ENCODE results near the gene AGBL2.
"Not testable (repeated sequence)": the region's sequence is repeated elsewhere in the genome, so short reads cannot be mapped to it uniquely, and the experiment has no call there.

AGBL2 gene

GRCh38 chr11:47641600-47642098, 73.5 kb downstream of the AGBL2 start:
- intact Hi-C loops (cut with DNase I) = loop anchor here (2.0 to 10.0 kb wide), 3 partner anchors 64 to 203 kb away; partner anchors contain the start of genes KBTBD4, NDUFS3 and NUP160
- peak in 7 of 10 donors; percentile 14 to 90 (median 37) for DNase-seq

DNA sequence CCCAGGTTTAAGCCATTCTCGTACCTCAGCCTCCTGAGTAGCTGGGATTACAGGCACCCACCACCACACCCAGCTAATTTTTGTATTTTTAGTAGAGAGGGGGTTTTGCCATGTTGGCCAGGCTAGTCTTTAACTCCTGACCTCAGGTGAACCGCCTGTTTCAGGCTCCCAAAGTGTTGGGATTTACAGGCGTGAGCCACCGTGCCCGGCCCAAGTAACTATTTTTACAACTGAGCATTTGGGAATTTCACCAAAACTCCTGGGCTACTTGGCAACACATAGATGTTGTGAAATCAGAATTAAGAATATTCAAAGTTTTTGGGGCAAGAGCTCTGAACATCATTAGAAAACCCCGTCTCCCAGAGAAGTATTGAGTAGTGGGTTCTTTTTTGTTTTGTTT, 74.7 kb downstream of the AGBL2 start:
- DNase-seq = not testable (repeated sequence)
- intact Hi-C loops (cut with DNase I) = loop anchor here (5.0 to 10.0 kb wide), 2 partner anchors 63 to 204 kb away; partner anchors contain the start of genes KBTBD4, NDUFS3 and NUP160

GRCh38 chr11:47636331-47636730, 78.8 kb downstream of the AGBL2 start:
- intact Hi-C loops (cut with DNase I); DNase-seq: not testable (repeated sequence)

- intact Hi-C loops (cut with DNase I) = no loop called here
- no peak for DNase-seq
These were observed 83.7 kb downstream of the AGBL2 start for GRCh38 chr11:47631473-47631872.

DNA sequence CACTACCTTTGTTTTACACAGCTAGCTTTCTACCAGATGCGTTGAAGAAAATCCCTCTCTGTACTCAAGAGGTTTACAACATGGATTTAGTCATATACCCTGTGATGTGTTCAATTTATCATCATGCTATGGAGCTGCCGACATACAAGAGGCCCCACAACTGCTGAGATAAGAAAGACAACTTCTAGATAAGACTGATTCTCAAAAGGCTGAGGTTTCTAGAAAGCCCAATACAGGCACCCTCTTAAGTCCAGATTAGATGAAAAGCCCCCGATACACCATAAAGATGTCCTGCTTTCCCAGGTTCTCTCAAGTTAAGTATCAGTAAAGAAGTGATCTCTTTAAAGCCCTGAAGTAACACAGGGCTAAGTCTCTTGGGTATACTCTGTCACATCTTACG, 87.1 kb downstream of the AGBL2 start:
- DNase-seq = no peak
- intact Hi-C loops (cut with DNase I) = no loop called here

GRCh38 chr11:47626234-47626633, 88.9 kb downstream of the AGBL2 start:
- intact Hi-C loops (cut with DNase I) = no loop called here
- no peak for DNase-seq

DNA sequence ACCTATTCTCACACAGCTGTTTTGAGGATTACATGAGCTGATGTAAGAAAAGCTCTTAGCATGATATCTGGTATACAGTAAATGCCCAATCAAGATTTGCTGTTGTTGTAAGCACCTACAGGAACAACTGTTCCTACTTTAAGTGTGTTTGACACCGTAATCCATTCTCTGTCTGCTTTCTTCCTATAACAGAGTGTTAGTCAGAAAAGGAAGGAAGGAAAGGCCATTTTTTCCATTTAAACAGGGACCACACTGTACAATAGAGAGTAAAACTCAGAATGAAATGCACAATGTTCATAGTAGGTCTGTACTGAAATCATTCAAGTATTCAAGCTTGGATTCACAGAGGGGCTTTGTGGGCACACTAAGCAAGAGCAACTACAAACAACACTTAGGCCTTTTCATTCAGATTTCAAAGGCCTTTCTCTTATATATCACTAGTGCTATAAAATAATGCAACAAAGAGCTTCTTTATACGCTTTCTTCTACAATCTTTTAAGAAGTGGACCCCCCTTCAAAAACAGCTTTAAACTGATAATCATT, 94.3 kb downstream of the AGBL2 start:
- no peak for DNase-seq
- intact Hi-C loops (cut with DNase I) = no loop called here

- intact Hi-C loops (cut with DNase I) = no loop called here
- no peak for DNase-seq
These were observed 97.8 kb downstream of the AGBL2 start for GRCh38 chr11:47617417-47617809.

GRCh38 chr11:47616726-47617416, 98.3 kb downstream of the AGBL2 start:
- peak in 4 of 10 donors; percentile 48 to 71 (median 67) for DNase-seq
- intact Hi-C loops (cut with DNase I) = no loop called here

DNA sequence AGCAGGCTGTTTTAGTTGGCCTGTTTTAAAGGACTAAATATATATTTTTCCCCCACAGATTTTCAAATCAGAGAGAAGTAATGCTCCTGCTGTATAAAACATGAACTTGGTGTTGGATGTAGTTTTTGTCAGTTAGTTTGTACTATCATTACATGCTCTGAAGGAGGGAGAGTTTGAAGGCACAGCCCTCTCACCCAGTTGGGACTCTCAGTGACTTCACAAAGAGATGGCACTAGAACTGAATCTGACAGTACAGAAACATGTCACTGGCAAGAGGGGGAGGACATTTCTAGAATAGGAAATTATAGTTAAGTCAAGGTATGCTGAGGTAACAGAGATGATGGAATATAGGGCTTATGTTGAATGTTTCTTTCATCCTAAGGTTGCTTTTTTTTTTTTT, 99.9 kb downstream of the AGBL2 start:
- DNase-seq = no peak
- intact Hi-C loops (cut with DNase I) = no loop called here

- intact Hi-C loops (cut with DNase I) = no loop called here
- no peak for DNase-seq
These were observed 103.8 kb downstream of the AGBL2 start for GRCh38 chr11:47611348-47611794.

DNA sequence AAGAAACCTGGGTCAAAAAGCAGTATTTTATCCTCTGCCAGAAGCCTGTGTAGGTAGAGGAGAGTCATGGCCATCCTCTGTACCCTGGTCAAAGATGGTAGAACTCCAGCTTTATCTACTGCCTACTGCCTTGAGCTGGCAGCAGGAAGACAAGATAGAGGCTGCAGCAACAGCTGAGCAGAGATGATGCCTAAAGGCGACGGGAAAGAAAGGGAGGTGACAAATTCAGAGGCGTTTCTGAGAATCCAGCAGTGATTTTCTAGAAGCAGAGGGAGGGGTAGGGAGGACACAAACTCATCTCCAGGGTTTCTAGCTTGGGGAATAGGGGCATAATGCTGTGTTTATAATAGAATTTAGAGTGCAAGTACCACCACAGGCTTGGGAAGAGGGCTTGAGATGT, 105.5 kb downstream of the AGBL2 start:
- intact Hi-C loops (cut with DNase I) = no loop called here

More for the DNA sequence above, 105.5 kb downstream of the AGBL2 start:
- peak in 1 of 10 donors; percentile 17 for DNase-seq

Measured in posterior cingulate gyrus (tissue), 11 donors.